B cell (primary cell): ENCODE data around the gene SHISA7. TPM values are rescaled to one million over a fixed set of nuclear protein-coding genes. Genes with fewer than 3 reads are reported as not detected.
A peak's percentile ranks its signal among the peaks of the same experiment; 100 is the strongest.

ENCODE experiments used
- ATAC-seq: fragments of 200-7000 bp; cut with Tn5 transposase; one replicate; pipeline ENCODE4 v1.10.0; 2021; ENCODE audit warnings: low read depth, mild to moderate bottlenecking, moderate number of reproducible peaks, moderate library complexity
- CTCF ChIA-PET: fragments of 350-600 bp; sonication (Branson Sonifier 250); formaldehyde crosslinking; loops from one replicate; lab custom pipeline; 2021; ENCODE audit warnings: antibody characterized with exemption, inconsistent platforms; lab: Charles Lee
- POLR2A ChIA-PET: fragments of 350-600 bp; sonication (Branson Sonifier 250); formaldehyde crosslinking; loops from one replicate; lab custom pipeline; 2021; ENCODE audit warnings: antibody characterized with exemption; lab: Charles Lee
- DNase-seq: peaks from one replicate; pipeline ENCODE4 v3.0.0; 2013
- H2AFZ ChIP-seq: 2 replicates; pipeline ENCODE4 v1.6.1; 2012; ENCODE audit warnings: mild to moderate bottlenecking, low read depth, low read length; ENCODE audit not compliant: insufficient read depth, poor library complexity, severe bottlenecking
- H3K27ac ChIP-seq, 2 donors: 1 replicate in 1 of 2; 2 replicates in 1 of 2; pipeline ENCODE4 v1.5.1; 2012 to 2013; ENCODE audit warnings: low read length in 2 of 2, mild to moderate bottlenecking in 2 of 2, moderate library complexity in 1 of 2
- H3K27me3 ChIP-seq, 4 experiments: fragments of 200-600 bp in 1 of 4; sonication (generic) in 1 of 4; replicated peaks in 1 of 4; 1 replicate in 2 of 4; 2 replicates in 2 of 4; pipeline versions ENCODE4 v1.6.1 to v1.7.0; 2013 to 2016; ENCODE audit warnings: low read length in 3 of 4, mild to moderate bottlenecking in 2 of 4, mixed read lengths in 1 of 4, moderate library complexity in 1 of 4; ENCODE audit not compliant: insufficient read depth in 4 of 4, control insufficient read depth in 3 of 4; ENCODE audit errors: control extremely low read depth in 1 of 4
- H3K36me3 ChIP-seq, 2 experiments: replicated peaks in 1 of 2; 1 replicate in 1 of 2; 2 replicates in 1 of 2; pipeline versions ENCODE4 v1.6.1 to v1.7.1; 2013; ENCODE audit warnings: low read length in 1 of 2; ENCODE audit not compliant: insufficient read depth in 2 of 2, control insufficient read depth in 1 of 2; ENCODE audit errors: control extremely low read depth in 1 of 2, extremely low read depth in 1 of 2
- H3K4me1 ChIP-seq, 2 donors: fragments of 200-600 bp in 1 of 2; sonication (generic) in 1 of 2; 1 replicate in 1 of 2; 2 replicates in 1 of 2; pipeline versions ENCODE4 v1.5.1 to v1.6.1; 2013 to 2017; ENCODE audit warnings: low read length in 2 of 2; ENCODE audit not compliant: control insufficient read depth in 2 of 2, insufficient read depth in 2 of 2
- H3K4me2 ChIP-seq: replicated peaks from 2 replicates; pipeline ENCODE3; 2012; ENCODE audit warnings: mild to moderate bottlenecking, low read depth, low read length; ENCODE audit not compliant: poor library complexity, severe bottlenecking
- H3K4me3 ChIP-seq, 5 experiments: fragments of 200-600 bp in 1 of 5; sonication (generic) in 1 of 5; 1 replicate in 3 of 5; 2 replicates in 2 of 5; pipeline versions ENCODE4 v1.5.1 to v1.7.0; 2011 to 2016; ENCODE audit warnings: low read length in 4 of 5, mild to moderate bottlenecking in 4 of 5, low read depth in 2 of 5, control low read depth in 1 of 5, moderate library complexity in 1 of 5; ENCODE audit not compliant: insufficient read depth in 1 of 5; ENCODE audit errors: control extremely low read depth in 1 of 5, extremely low read depth in 1 of 5
- H3K79me2 ChIP-seq: fragments of 200-600 bp; sonication (generic); one replicate; pipeline ENCODE4 v1.6.0; 2016; ENCODE audit warnings: low read length; ENCODE audit not compliant: control insufficient read depth, insufficient read depth
- H3K9ac ChIP-seq: fragments of 200-600 bp; sonication (generic); 2 replicates; pipeline ENCODE4 v1.6.1; 2017; ENCODE audit warnings: mild to moderate bottlenecking, low read length, moderate library complexity
- H3K9me3 ChIP-seq, 3 donors: one replicate each; pipeline versions ENCODE4 v1.6.1 to v1.7.1; 2013; ENCODE audit warnings: low read length in 2 of 3; ENCODE audit not compliant: control insufficient read depth in 2 of 3, insufficient read depth in 1 of 3; ENCODE audit errors: control extremely low read depth in 1 of 3
- H4K20me1 ChIP-seq: 2 replicates; pipeline ENCODE4 v1.6.0; 2012; ENCODE audit warnings: mild to moderate bottlenecking, low read length; ENCODE audit not compliant: insufficient read depth, control insufficient read depth, poor library complexity, severe bottlenecking
- H3K27ac Mint-ChIP-seq: one replicate; pipeline ENCODE4 v1.8.0; 2021; ENCODE audit warnings: mixed read lengths
- H3K27me3 Mint-ChIP-seq: one replicate; pipeline ENCODE4 v1.8.0; 2021; ENCODE audit warnings: mixed read lengths
- H3K4me1 Mint-ChIP-seq: one replicate; pipeline ENCODE4 v1.8.0; 2021; ENCODE audit warnings: mixed read lengths
- H3K4me3 Mint-ChIP-seq: one replicate; pipeline ENCODE4 v1.8.0; 2021; ENCODE audit warnings: mixed read lengths
- H3K9me3 Mint-ChIP-seq: one replicate; pipeline ENCODE4 v1.8.0; 2022; ENCODE audit warnings: mixed read lengths; ENCODE audit not compliant: insufficient read depth
- EZH2 ChIP-seq: IDR thresholded peaks from 2 replicates; pipeline ENCODE4 v1.6.1; 2012; ENCODE audit warnings: borderline replicate concordance, low read depth, mild to moderate bottlenecking, moderate library complexity, low read length; ENCODE audit not compliant: insufficient read depth, poor library complexity, severe bottlenecking
- WGBS: methylation state at CpG from one replicate; pipeline ENCODE4 v1.1.5; 2013; ENCODE audit warnings: missing lambda C conversion rate; ENCODE audit not compliant: insufficient coverage; 5-methylcytosine and 5-hydroxymethylcytosine counted together
- intact Hi-C: fragments of 100-400 bp; cut with micrococcal nuclease; formaldehyde crosslinking; loops from one replicate; pipeline ENCODE4 v1.10.0; 2022
- polyA plus RNA-seq: library from polyadenylated mRNA; depleted of rRNA; stranded (reverse); fragments of >200 nt; gene quantifications from 2 replicates; pipeline ENCODE4 v1.2.3, GENCODE V29; 2012
- total RNA-seq, 2 donors: library from RNA; stranded (reverse); fragments of 120-200 nt in 1 of 2; gene quantifications; 1 replicate in 1 of 2; 2 replicates in 1 of 2; pipeline versions ENCODE4 v1.2.3 to v1.2.4, GENCODE V29; 2013 to 2022
- TF ChIP-seq, protein P1 (sequence below): fragments of 200-600 bp; IDR thresholded peaks from one replicate; pipeline ENCODE4 v1.8.0; 2022; ENCODE audit warnings: antibody characterized with exemption, mild to moderate bottlenecking

SHISA7 gene
- total and polyA plus RNA-seq, 2 donors (not counting 1 experiment from before 2014, with no cell fraction given) = 0.06 TPM; not detected in 1

DNA sequence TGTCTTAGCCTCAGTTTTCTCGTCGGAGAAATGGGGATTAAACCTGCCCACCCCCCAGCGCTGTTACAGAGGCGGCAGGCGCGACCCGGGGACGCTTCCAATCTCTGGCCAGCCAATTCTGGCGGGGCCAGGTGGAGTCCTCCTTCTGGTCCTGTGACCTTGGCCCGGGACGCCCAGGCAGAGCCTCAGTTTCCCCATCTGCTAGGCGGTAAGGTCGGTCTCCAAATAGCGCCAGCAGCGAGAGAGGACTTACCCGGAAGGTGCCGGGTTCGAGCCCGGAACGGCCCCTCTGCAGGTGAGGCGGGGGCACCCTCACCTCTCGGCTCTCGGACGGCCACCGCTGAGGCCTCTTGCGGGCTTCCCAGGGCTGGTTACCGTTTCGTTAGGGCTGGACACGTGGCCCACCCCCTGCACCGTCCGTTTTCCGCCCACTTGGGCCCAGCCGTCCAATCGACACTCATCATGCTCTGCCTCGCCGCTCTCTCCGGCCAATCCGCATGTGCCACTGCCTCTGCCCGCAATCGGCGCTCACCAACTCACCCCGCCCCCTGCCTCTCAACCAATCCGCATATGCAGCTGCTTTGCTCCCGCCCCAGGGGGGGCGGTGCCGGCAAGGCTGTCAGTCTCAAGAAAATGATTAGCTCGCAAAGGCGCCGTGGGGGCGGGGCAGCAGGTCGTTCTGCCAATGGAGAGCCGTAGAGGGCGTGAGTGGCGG is 18.3 kb upstream of the SHISA7 start, which contains the start of gene ISOC2:
TSS of gene ISOC2 (minus strand) at position 384 of the 715 bp plus-strand sequence. CDS start 5,156 bp downstream, outside the sequence.
- no peaks in the 10 kb centered on the region for H3K9me3 Mint-ChIP-seq
- Histone ChIP-seq H3K4me1 (peaks cover 10 to 14% of the 10 kb centered on the region in 2 donors), H3K36me3 (no peaks in the 10 kb centered on the region), H4K20me1 (no peaks in the 10 kb centered on the region), H2AFZ (peak within 1 kb of the TSS; percentile 77), H3K27me3 (no peaks in the 10 kb centered on the region), H3K9me3 (peaks cover 0 to 3% (median 0%) of the 10 kb centered on the region in 3 donors), H3K9ac (peak within 1 kb of the TSS; percentile 80), H3K79me2 (no peaks in the 10 kb centered on the region), H3K27ac (peak within 1 kb of the TSS; percentile 73 to 78), H3K4me3 (peak within 1 kb of the TSS; percentile 56 to 98 (median 90)), H3K4me2 (peak within 1 kb of the TSS; percentile 89)
- H3K4me3 Mint-ChIP-seq = peak within 1 kb of the TSS; percentile 87
- ChIA-PET CTCF (interaction anchor here (0.6 to 2.3 kb wide), 7 partner anchors 8 to 320 kb away, joined by 3 to 18 read pairs (median 3); partner anchors contain the start of genes PPP6R1 and ZNF628), POLR2A (interaction anchor here (0.6 to 1.1 kb wide), 8 partner anchors 15 to 924 kb away, joined by 3 to 14 read pairs (median 4); partner anchors contain the start of genes FIZ1, TMEM238, ZNF524 and ZNF628)
- ATAC-seq (peak; percentile 97), DNase-seq (peak; percentile 100)
- TF ChIP-seq EZH2 = no peak
- TF ChIP-seq, protein P1, sequence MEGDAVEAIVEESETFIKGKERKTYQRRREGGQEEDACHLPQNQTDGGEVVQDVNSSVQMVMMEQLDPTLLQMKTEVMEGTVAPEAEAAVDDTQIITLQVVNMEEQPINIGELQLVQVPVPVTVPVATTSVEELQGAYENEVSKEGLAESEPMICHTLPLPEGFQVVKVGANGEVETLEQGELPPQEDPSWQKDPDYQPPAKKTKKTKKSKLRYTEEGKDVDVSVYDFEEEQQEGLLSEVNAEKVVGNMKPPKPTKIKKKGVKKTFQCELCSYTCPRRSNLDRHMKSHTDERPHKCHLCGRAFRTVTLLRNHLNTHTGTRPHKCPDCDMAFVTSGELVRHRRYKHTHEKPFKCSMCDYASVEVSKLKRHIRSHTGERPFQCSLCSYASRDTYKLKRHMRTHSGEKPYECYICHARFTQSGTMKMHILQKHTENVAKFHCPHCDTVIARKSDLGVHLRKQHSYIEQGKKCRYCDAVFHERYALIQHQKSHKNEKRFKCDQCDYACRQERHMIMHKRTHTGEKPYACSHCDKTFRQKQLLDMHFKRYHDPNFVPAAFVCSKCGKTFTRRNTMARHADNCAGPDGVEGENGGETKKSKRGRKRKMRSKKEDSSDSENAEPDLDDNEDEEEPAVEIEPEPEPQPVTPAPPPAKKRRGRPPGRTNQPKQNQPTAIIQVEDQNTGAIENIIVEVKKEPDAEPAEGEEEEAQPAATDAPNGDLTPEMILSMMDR = no peak
- intact Hi-C loops = loop anchor here (1.0 to 5.0 kb wide), 7 partner anchors 15 to 202 kb away; partner anchors contain the start of genes HSPBP1, KMT5C, PPP6R1 and UBE2S
- H3K27ac Mint-ChIP-seq = peak within 1 kb of the TSS; percentile 81
- under 1% methylated on average over 54 of the region's 54 CpGs for WGBS
- H3K4me1 Mint-ChIP-seq = peaks cover 20% of the 10 kb centered on the region
- H3K27me3 Mint-ChIP-seq = no peaks in the 10 kb centered on the region
